Measurements from ENCODE around the gene KCNMB3. TPM values are rescaled to one million over a fixed set of nuclear protein-coding genes. Genes with fewer than 3 reads are reported as not detected.

KCNMB3 gene
- total and polyA plus RNA-seq, 2 of the 8 experiments (the other 6 are each of a cell fraction or from before 2014, with no cell fraction given): 1.7 to 2.0 TPM

DNA sequence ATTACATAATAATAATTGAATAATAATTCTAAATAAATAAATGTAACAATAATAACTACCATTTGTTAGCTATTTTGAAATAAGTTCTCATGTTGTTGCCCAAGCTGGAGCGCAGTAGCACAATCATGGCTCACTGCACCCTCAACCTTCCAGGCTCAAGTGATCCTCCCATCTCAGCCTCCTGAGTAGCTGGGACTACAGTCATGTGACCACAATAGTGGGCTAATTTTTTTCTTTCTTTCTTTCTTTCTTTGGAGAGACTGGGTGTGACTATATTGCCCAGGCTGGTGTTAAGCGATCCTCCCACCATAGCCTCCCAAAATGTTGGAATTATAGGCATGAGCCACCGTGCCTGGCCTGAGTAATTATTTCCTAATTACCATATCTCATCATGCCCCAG lies 30.9 kb upstream of the KCNMB3 start:
- Histone ChIP-seq H3K23ac (ENCODE audit: insufficient read length) (no peak overlapping the region), H3K4ac (replicated peaks; ENCODE audit: insufficient read length, low read depth, low read length) (no peak overlapping the region), H2AFZ (ENCODE audit: low read length) (no peak overlapping the region), H3K14ac (ENCODE audit: insufficient read length) (no peak overlapping the region), H3K9me3 (ENCODE audit: insufficient read depth in 2 of 2, low read depth in 1 of 2, low read length in 1 of 2) (no peaks in the 10 kb centered on the region), H3K27me3 (replicated peaks in 1 of 4; ENCODE audit: control insufficient read depth in 3 of 4, extremely low read depth in 1 of 4, insufficient read depth in 3 of 4, low read length in 3 of 4) (no peaks in the 10 kb centered on the region), H2BK20ac (ENCODE audit: low read length) (no peak overlapping the region), H3K4me3 (ENCODE audit: extremely low read depth in 1 of 4, insufficient read depth in 2 of 4, low read depth in 3 of 4, low read length in 4 of 4) (no peak overlapping the region), H2BK5ac (ENCODE audit: low read depth, low read length) (no peak overlapping the region), H2BK12ac (ENCODE audit: low read depth, low read length) (no peak overlapping the region), H3K18ac (ENCODE audit: extremely low read depth, low read length) (no peak overlapping the region), H3K56ac (replicated peaks; ENCODE audit: insufficient read length, low read depth, low read length) (no peak overlapping the region), H3K79me1 (ENCODE audit: low read depth, low read length) (no peaks in the 10 kb centered on the region), H3K27ac (ENCODE audit: low read depth, low read length) (no peak overlapping the region), H3K4me1 (replicated peaks in 1 of 4; ENCODE audit: control insufficient read depth in 3 of 4, insufficient read depth in 4 of 4, low read length in 3 of 4) (peaks cover 0 to 4% (median 0%) of the 10 kb centered on the region in 4 experiments; a peak in 1 of 7 replicates), H3K4me2 (ENCODE audit: insufficient read depth in 1 of 2, low read depth in 2 of 2, low read length in 2 of 2) (no peak overlapping the region), H3K36me3 (ENCODE audit: control insufficient read depth in 2 of 4, insufficient read depth in 4 of 4, low read length in 3 of 4) (no peaks in the 10 kb centered on the region), H2AK5ac (ENCODE audit: low read depth, low read length) (no peak overlapping the region), H3K9ac (replicated peaks in 1 of 4; ENCODE audit: extremely low read depth in 1 of 4, low read depth in 3 of 4, low read length in 3 of 4) (no peak overlapping the region), H3K79me2 (ENCODE audit: control insufficient read depth in 1 of 2, insufficient read depth in 2 of 2, low read length in 2 of 2) (no peaks in the 10 kb centered on the region), H2BK15ac (ENCODE audit: low read length) (no peak overlapping the region), H2BK120ac (replicated peaks; ENCODE audit: low read depth, low read length) (no peak overlapping the region), H4K8ac (ENCODE audit: extremely low read depth, insufficient read depth, low read length) (no peak overlapping the region), H4K91ac (replicated peaks; ENCODE audit: insufficient read length, low read length) (no peak overlapping the region), H3K23me2 (ENCODE audit: low read depth, low read length) (no peaks in the 10 kb centered on the region), H4K5ac (ENCODE audit: insufficient read length, low read depth, low read length) (no peak overlapping the region), H4K20me1 (replicated peaks in 1 of 2; ENCODE audit: control insufficient read depth in 1 of 2, insufficient read depth in 2 of 2, low read length in 2 of 2) (no peaks in the 10 kb centered on the region)
- FAIRE-seq: no peak
- WGBS, 2 experiments (ENCODE audit: extremely low coverage in 1 of 2, insufficient coverage in 1 of 2, insufficient read length in 1 of 2, insufficient replicate concordance in 2 of 2, low coverage in 1 of 2, low lambda C conversion rate in 2 of 2, missing lambda C conversion rate in 1 of 2): 94% methylated on average over 3 of the region's 3 CpGs; no CpG with 5 or more reads in 1 of the 2 experiments
- CTCF ChIA-PET (ENCODE audit: partially characterized antibody): interaction anchor here (0.7 to 1.9 kb wide), 2 partner anchors 9 to 10 kb away, joined by 4 to 8 read pairs; no protein-coding TSS in a partner anchor
- no peak for DNase-seq (ENCODE audit: low read depth in 1 of 2, low spot score in 2 of 2)
- POLR2A ChIA-PET (ENCODE audit: partially characterized antibody): no interaction called here
- TF ChIP-seq RXRA (IDR thresholded peaks at IDR 0.05; ENCODE audit: insufficient read depth, low read depth, low read length): no peak
- TF ChIP-seq, protein P1, sequence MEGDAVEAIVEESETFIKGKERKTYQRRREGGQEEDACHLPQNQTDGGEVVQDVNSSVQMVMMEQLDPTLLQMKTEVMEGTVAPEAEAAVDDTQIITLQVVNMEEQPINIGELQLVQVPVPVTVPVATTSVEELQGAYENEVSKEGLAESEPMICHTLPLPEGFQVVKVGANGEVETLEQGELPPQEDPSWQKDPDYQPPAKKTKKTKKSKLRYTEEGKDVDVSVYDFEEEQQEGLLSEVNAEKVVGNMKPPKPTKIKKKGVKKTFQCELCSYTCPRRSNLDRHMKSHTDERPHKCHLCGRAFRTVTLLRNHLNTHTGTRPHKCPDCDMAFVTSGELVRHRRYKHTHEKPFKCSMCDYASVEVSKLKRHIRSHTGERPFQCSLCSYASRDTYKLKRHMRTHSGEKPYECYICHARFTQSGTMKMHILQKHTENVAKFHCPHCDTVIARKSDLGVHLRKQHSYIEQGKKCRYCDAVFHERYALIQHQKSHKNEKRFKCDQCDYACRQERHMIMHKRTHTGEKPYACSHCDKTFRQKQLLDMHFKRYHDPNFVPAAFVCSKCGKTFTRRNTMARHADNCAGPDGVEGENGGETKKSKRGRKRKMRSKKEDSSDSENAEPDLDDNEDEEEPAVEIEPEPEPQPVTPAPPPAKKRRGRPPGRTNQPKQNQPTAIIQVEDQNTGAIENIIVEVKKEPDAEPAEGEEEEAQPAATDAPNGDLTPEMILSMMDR (IDR thresholded peaks at IDR 0.05; ENCODE audit: control extremely low read depth in 1 of 3, insufficient read depth in 1 of 3, low read depth in 1 of 3, low read length in 3 of 3): no peak
- no peak for TF ChIP-seq RFX5 (IDR thresholded peaks at IDR 0.05; ENCODE audit: borderline replicate concordance, low read depth, low read length)
- TF ChIP-seq HDAC2 (IDR thresholded peaks at IDR 0.05; ENCODE audit: borderline replicate concordance in 1 of 2, low read depth in 2 of 2, low read length in 2 of 2): no peak
- TF ChIP-seq, protein P2, sequence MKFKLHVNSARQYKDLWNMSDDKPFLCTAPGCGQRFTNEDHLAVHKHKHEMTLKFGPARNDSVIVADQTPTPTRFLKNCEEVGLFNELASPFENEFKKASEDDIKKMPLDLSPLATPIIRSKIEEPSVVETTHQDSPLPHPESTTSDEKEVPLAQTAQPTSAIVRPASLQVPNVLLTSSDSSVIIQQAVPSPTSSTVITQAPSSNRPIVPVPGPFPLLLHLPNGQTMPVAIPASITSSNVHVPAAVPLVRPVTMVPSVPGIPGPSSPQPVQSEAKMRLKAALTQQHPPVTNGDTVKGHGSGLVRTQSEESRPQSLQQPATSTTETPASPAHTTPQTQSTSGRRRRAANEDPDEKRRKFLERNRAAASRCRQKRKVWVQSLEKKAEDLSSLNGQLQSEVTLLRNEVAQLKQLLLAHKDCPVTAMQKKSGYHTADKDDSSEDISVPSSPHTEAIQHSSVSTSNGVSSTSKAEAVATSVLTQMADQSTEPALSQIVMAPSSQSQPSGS (IDR thresholded peaks at IDR 0.05; ENCODE audit: low read length): no peak
- TF ChIP-seq, protein P3, sequence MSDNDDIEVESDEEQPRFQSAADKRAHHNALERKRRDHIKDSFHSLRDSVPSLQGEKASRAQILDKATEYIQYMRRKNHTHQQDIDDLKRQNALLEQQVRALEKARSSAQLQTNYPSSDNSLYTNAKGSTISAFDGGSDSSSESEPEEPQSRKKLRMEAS (IDR thresholded peaks at IDR 0.05): no peak
- no peak for TF ChIP-seq KDM1A (IDR thresholded peaks at IDR 0.05; ENCODE audit: borderline replicate concordance, low read length)
- TF ChIP-seq CEBPB (IDR thresholded peaks at IDR 0.05; ENCODE audit: low read depth, low read length): no peak
- no peak for TF ChIP-seq NANOG (IDR thresholded peaks at IDR 0.05; ENCODE audit: insufficient read depth, low read depth, low read length, poor library complexity, severe bottlenecking)
